Suprapubic skin (tissue), 4 donors: ENCODE results near the gene RICTOR. TPM values are rescaled to one million over a fixed set of nuclear protein-coding genes. Genes with fewer than 3 reads are reported as not detected.

ENCODE experiments used
- DNase-seq, 2 donors: peaks; one replicate each; pipeline ENCODE4 v3.0.0-alpha.2; 2019; ENCODE audit warnings: low spot score in 2 of 2
- H3K27ac ChIP-seq: fragments of 200-600 bp; sonication (generic); one replicate; pipeline ENCODE4 v1.5.1; 2019
- H3K27me3 ChIP-seq: fragments of 200-600 bp; sonication (generic); one replicate; pipeline ENCODE4 v1.5.1; 2019
- H3K36me3 ChIP-seq: fragments of 200-600 bp; sonication (generic); one replicate; pipeline ENCODE4 v1.5.1; 2019
- H3K4me1 ChIP-seq: fragments of 200-600 bp; sonication (generic); one replicate; pipeline ENCODE4 v1.5.1; 2019
- H3K4me3 ChIP-seq: fragments of 200-600 bp; sonication (generic); one replicate; pipeline ENCODE4 v1.5.1; 2019; ENCODE audit warnings: mild to moderate bottlenecking
- H3K9me3 ChIP-seq: fragments of 200-600 bp; sonication (generic); one replicate; pipeline ENCODE4 v1.5.1; 2019
- CTCF ChIP-seq, 2 donors: fragments of 200-600 bp in 1 of 2; fragments of 450-650 bp in 1 of 2; sonication (generic) in 1 of 2; IDR thresholded peaks; one replicate each; pipeline ENCODE4 v1.5.1; 2016 to 2019; ENCODE audit warnings: antibody characterized with exemption in 2 of 2, mild to moderate bottlenecking in 1 of 2, moderate library complexity in 1 of 2
- EP300 ChIP-seq: sonication (generic); formaldehyde crosslinking; IDR thresholded peaks from one replicate; pipeline ENCODE4 v1.6.1; 2017; ENCODE audit warnings: antibody characterized with exemption
- POLR2A ChIP-seq, 2 donors: fragments of 450-650 bp; IDR thresholded peaks; one replicate each; pipeline ENCODE4 v1.6.1; 2017; ENCODE audit warnings: antibody characterized with exemption in 2 of 2, mild to moderate bottlenecking in 2 of 2, moderate library complexity in 2 of 2
- POLR2AphosphoS5 ChIP-seq, 3 donors: sonication (generic); formaldehyde crosslinking; IDR thresholded peaks; one replicate each; pipeline ENCODE4 v1.6.1; 2017; ENCODE audit warnings: antibody characterized with exemption in 3 of 3
- WGBS: methylation state at CpG from one replicate; pipeline ENCODE4 v1.1.5; 2018; 5-methylcytosine and 5-hydroxymethylcytosine counted together
- total RNA-seq, 4 donors: library from RNA; depleted of rRNA; stranded (reverse); fragments of >200 nt; gene quantifications; one replicate each; pipeline ENCODE4 v1.1.0, GENCODE V29; 2016

RICTOR gene
- total RNA-seq, 4 donors from 2014 or later, result 24.9 to 92.6 (median 28.7) TPM

GRCh38 chr5:39118638-39119037, 44.4 kb upstream of the RICTOR start:
- DNase-seq, result no peak
- TF ChIP-seq POLR2AphosphoS5 (IDR thresholded peaks at IDR 0.05), result no peak
- H3K4me1 ChIP-seq, result no peaks in the 10 kb centered on the region

GRCh38 chr5:39117401-39117800, 43.2 kb upstream of the RICTOR start:
- Histone ChIP-seq H3K27ac (no peak overlapping the region), H3K4me3 (no peak overlapping the region), H3K36me3 (no peaks in the 10 kb centered on the region), H3K27me3 (peaks cover 8% of the 10 kb centered on the region), H3K4me1 (no peaks in the 10 kb centered on the region), H3K9me3 (no peaks in the 10 kb centered on the region)
- TF ChIP-seq EP300, result no peak
- TF ChIP-seq CTCF (IDR thresholded peaks at IDR 0.05), result no peak
- no peak for TF ChIP-seq POLR2AphosphoS5 (IDR thresholded peaks at IDR 0.05)
- TF ChIP-seq POLR2A (IDR thresholded peaks at IDR 0.05), result no peak
- WGBS, result 74% methylated on average over 2 of the region's 2 CpGs
- no peak for DNase-seq

More at GRCh38 chr5:39118638-39119037, 44.4 kb upstream of the RICTOR start:
- H3K4me3 ChIP-seq, result no peak overlapping the region
- no peak overlapping the region for H3K27ac ChIP-seq
- no peaks in the 10 kb centered on the region for H3K36me3 ChIP-seq
- no peaks in the 10 kb centered on the region for H3K9me3 ChIP-seq
- WGBS, result 76% methylated on average over 2 of the region's 2 CpGs
- H3K27me3 ChIP-seq, result peaks cover 8% of the 10 kb centered on the region

GRCh38 chr5:39116344-39117170, 42.4 kb upstream of the RICTOR start:
- WGBS, result 82% methylated on average over 3 of the region's 3 CpGs
- peaks cover 8% of the 10 kb centered on the region for H3K27me3 ChIP-seq
- no peaks in the 10 kb centered on the region for H3K36me3 ChIP-seq
- no peak overlapping the region for H3K4me3 ChIP-seq
- no peak for DNase-seq
- TF ChIP-seq EP300 (no peak), POLR2AphosphoS5 (IDR thresholded peaks at IDR 0.05) (no peak), POLR2A (IDR thresholded peaks at IDR 0.05) (no peak), CTCF (IDR thresholded peaks at IDR 0.05) (no peak)
- H3K9me3 ChIP-seq, result no peaks in the 10 kb centered on the region
- no peak overlapping the region for H3K27ac ChIP-seq
- no peaks in the 10 kb centered on the region for H3K4me1 ChIP-seq

GRCh38 chr5:39115644-39116343, 41.6 kb upstream of the RICTOR start:
- Histone ChIP-seq H3K9me3 (no peaks in the 10 kb centered on the region), H3K4me1 (no peaks in the 10 kb centered on the region), H3K27me3 (peaks cover 5% of the 10 kb centered on the region), H3K36me3 (no peaks in the 10 kb centered on the region), H3K4me3 (no peak overlapping the region), H3K27ac (no peak overlapping the region)
- WGBS, result 66% methylated on average over 5 of the region's 5 CpGs
- TF ChIP-seq POLR2AphosphoS5 (IDR thresholded peaks at IDR 0.05), result no peak
- TF ChIP-seq EP300, result no peak
- no peak for TF ChIP-seq CTCF (IDR thresholded peaks at IDR 0.05)
- TF ChIP-seq POLR2A (IDR thresholded peaks at IDR 0.05), result no peak
- no peak for DNase-seq

- TF ChIP-seq EP300 (no peak), POLR2A (IDR thresholded peaks at IDR 0.05) (no peak), CTCF (IDR thresholded peaks at IDR 0.05) (no peak), POLR2AphosphoS5 (IDR thresholded peaks at IDR 0.05) (no peak)
- Histone ChIP-seq H3K27ac (no peak overlapping the region), H3K36me3 (no peaks in the 10 kb centered on the region), H3K9me3 (no peaks in the 10 kb centered on the region), H3K4me3 (no peak overlapping the region), H3K27me3 (no peaks in the 10 kb centered on the region), H3K4me1 (no peaks in the 10 kb centered on the region)
- WGBS, result 84% methylated on average over 4 of the region's 4 CpGs
- DNase-seq, result no peak
These were observed 40.0 kb upstream of the RICTOR start for GRCh38 chr5:39114155-39114554.
